GM12872 (cell line): ENCODE results near the gene PDSS2.

ENCODE experiments used
- TF ChIP-seq, protein P1 (sequence below): IDR thresholded peaks from 3 replicates; pipeline ENCODE4 v1.5.1; 2011; ENCODE audit warnings: low read depth, mild to moderate bottlenecking, low read length, moderate library complexity; ENCODE audit not compliant: insufficient read depth

The PDSS2 gene

DNA sequence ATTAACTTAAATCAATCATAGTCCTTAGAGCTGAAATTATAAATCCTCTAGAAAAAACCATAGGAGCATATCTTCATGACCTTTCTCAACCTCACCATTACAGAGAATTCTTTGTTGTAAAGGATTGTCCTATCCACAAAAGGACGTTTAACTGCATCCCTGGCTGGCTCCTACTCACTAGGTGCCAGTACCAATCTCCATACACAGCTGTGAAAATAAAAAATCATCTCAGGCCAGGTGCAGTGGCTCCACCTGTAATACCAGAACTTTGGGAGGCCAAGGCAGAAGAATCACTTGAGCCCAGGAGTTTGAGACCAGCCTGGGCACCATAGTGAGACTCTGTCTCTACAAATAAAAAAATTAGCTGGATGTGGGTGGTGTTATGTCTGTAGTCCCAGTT lies 89.9 kb downstream of the PDSS2 start:
- TF ChIP-seq, protein P1, sequence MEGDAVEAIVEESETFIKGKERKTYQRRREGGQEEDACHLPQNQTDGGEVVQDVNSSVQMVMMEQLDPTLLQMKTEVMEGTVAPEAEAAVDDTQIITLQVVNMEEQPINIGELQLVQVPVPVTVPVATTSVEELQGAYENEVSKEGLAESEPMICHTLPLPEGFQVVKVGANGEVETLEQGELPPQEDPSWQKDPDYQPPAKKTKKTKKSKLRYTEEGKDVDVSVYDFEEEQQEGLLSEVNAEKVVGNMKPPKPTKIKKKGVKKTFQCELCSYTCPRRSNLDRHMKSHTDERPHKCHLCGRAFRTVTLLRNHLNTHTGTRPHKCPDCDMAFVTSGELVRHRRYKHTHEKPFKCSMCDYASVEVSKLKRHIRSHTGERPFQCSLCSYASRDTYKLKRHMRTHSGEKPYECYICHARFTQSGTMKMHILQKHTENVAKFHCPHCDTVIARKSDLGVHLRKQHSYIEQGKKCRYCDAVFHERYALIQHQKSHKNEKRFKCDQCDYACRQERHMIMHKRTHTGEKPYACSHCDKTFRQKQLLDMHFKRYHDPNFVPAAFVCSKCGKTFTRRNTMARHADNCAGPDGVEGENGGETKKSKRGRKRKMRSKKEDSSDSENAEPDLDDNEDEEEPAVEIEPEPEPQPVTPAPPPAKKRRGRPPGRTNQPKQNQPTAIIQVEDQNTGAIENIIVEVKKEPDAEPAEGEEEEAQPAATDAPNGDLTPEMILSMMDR: no peak

DNA sequence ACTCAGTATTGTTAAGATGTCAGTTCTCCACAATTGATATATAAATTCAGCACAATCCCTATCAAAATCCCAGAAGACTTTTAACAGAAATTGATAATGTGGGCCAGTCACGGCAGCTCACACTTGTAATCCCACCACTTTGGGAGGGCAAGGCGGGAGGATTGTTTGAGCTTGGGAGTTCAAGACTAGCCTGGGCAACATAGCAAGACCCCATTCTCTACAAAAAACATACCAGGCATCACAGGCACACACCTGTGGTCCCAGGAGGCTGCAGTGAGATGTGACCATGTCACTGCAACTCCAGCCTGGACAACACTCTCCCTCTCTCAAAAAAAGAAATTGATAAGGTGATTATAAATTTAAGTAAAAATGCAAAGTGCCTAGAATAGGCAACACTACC lies 90.9 kb downstream of the PDSS2 start:
- TF ChIP-seq, protein P1: no peak

- TF ChIP-seq, protein P1: no peak
Measured at GRCh38 chr6:107361753-107362604, 97.4 kb downstream of the PDSS2 start.

GRCh38 chr6:107360476-107360875 lies 98.9 kb downstream of the PDSS2 start:
- TF ChIP-seq, protein P1: no peak

DNA sequence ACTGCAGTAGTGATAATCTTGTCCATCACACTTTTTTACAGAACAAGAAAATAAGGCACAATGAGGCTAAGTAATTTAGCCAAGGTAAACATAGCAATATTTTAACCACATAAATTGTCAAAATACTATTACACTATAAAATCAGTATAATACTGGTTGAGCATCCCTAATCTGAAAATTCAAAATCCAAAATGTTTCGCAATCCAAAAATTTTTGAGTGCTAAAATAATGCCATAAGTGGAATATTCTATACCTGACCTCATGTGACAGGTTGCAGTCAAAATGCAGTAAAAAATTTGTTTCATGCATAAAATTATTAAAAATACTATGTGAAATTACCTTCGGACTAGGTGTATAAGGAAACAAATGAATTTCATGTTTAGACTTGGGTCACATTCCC lies 101.5 kb downstream of the PDSS2 start:
- TF ChIP-seq, protein P1: no peak

DNA sequence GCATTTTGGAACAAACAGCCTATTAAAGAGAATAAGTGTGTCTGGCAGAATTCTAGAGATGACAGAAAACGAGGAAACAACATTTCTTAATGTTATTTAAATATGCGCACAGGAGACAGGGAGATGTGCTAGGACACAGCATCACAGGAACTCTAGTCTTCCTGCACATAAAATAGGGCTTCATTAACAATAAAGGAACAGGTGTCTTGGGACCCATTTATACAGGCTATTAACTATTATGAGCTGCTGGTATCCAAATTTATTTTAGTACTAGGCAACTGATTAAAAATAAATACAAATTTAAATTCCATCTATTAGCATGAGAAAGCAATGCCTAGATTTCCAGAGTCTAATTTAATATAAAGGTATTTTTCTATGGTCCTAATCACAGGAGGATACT lies 102.3 kb downstream of the PDSS2 start:
- TF ChIP-seq, protein P1: no peak

DNA sequence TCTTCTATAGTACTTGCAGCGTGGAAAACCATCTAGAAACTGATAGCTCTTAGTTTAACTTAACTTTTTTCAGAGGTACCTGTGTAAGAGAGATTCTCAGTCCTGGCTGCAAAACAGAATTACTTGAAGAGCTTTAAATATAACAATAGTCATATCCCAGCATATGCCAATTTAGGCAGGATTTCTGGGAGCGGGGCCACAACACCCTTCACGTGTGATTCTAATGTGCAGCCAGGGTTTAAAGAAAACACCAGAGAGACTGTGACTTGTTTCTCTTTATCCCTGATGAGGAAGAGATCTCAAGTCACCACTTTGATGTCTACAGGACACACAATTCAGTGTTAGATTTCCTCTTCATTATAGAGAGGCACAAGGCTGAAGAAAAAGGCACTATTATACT lies 103.7 kb downstream of the PDSS2 start:
- TF ChIP-seq, protein P1: no peak
